ENCODE data around the gene TNFRSF4.
"Not testable (repeated sequence)": the region's sequence is repeated elsewhere in the genome, so short reads cannot be mapped to it uniquely, and the experiment has no call there.

TNFRSF4 gene

DNA sequence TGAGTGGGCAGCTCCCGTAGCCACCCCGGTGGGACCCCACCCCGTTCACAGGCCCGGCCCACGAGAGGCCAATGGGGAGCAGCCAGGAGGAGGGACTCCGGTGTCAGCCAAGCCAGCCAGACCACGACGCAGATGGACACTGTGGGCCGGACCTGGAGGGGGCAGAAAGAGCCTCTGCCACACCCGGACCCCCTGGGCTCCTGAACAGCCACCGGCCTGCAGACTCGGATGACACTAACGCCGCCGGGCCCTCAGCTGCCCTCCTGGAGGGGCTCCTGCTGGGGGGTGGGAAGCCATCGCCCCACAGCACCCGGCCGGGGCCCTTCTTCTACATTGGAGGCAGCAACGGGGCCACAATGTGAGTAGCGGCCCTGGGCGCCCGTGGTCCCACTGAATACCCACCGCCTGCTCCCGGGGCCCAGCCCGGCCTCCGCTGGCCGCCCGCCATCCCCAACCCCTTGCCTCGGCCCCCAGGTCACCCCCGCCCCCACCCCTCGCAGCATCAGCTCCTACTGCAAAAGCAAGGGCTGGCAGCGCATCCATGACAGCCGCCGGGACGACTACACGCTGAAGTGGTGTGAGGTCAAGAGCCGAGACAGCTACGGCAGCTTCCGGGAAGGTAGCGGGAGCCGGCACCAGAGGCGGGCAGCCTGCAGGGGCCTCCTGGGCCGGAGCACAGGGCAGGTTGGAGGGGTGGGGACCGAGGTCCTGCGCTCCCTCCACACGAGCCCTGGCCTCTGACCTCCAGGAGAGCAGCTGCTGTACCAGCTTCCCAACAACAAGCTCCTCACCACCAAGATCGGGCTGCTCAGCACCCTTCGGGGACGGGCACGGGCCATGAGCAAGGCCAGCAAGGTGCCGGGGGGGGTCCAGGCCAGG is 33.7 kb downstream of the TNFRSF4 start:
- DNase-seq: no peak

DNA sequence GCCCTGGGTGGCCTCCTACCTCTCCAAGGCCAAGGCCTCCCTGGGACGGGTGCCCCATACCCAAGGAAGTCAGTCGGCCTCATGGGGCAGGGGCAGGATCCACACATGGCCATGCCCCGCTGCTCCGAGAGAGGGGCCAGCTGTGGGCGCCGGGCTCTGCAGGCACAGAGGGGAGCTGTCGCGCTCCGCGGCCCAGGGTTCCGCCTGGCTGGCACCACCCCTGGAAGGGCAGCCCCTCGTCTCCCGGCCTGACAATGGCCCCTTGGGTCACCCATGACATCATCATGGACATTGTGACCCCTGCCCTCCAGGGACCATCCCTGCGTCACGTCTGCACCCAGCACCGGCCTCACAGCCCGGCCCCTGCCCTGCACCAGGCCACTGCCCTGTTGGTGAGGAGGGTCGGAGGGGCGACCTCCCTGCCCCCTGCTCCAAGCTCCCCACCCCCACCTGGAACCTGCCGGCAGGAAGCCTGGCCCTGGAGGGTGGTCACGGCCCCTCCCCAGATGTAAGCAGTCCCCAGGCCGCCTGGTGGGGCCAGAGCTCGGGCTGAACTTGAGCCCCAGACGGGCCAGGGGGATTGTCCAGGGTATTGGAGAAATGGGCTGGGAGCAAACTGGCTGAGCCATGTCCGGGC is 34.5 kb downstream of the TNFRSF4 start:
- no peak for DNase-seq

DNA sequence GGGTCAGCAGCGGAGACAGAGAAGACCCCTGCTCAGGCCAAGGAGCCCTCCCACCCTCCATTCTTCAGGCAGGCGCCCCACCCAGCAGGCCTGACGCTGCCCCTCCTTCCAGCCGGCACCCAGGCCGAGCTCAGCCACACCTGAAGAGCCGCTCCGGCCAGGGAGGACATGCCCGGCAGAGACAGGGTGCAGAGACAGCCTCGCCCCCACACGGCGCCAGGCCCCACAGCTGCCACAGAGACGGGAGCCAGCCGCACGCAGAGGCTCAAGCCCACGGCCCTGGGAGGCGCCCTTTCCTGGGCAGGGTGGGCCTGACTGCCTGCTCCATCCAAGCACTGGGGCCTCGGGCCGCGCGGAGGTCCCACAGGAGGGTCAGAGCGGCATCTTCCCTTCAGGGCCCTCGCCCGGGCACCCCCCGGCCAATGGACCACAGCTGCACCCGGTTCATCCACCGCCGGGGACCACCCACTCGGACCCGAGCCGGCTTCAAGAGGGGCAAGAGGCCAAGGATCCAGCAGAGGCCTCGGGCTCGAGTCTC is 35.1 kb downstream of the TNFRSF4 start:
- no peak for DNase-seq

DNA sequence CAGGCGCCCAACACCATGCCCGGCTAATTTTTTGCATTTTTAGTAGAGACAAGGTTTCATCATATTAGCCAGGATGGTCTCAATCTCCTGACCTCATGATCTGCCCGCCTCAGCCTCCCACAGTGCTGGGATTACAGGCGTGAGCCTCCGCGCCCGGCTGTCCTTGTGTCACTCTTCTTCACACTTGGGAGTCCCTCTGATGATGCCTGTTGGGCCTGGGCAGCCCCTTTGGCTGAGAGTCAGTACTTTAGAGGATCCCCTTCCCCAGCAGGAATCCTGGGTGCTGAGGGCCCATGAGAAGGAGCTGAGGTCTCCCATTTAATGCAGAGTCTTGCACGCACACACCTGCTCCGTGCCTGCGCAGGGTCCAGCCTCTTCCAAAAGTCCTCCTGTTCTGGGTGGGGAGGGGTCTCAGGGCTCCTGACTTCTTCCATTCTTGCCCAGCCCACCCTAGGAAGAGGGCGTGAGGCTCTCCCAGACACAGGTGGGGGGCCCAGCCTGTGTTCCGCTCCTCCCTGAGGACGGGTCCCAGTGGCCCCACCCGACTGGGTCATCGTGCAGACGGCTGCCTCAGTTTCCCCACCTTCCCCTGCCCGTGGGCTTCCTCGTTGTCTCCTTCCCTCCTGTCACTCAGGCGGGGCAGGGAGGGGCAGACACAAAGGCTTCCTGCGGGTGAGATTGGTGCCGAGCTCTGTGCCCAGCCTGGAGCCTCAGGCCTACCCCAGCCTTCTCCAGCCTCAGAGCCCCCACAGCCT is 36.3 kb downstream of the TNFRSF4 start:
- no peak for DNase-seq

DNA sequence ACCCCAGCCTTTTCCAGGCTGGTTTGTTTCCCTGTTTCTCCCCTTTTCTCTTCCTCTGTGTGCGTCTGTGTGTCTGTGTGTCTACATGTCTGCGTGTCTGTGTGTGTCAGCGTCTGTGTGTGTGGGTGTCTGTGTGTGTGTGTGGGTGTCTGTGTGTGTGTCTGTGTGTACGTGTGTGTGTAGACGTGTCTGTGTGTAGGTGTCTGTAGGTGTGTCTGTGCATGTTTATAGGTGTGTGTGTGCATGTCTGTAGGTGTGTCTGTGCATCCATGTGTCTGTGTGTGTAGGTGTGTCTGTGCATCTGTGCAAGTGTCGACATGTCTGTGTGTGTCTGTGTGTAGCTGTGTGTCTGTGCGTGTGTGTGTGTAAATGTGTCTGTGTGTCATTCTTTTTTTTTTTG is 37.0 kb downstream of the TNFRSF4 start:
- DNase-seq: no peak

DNA sequence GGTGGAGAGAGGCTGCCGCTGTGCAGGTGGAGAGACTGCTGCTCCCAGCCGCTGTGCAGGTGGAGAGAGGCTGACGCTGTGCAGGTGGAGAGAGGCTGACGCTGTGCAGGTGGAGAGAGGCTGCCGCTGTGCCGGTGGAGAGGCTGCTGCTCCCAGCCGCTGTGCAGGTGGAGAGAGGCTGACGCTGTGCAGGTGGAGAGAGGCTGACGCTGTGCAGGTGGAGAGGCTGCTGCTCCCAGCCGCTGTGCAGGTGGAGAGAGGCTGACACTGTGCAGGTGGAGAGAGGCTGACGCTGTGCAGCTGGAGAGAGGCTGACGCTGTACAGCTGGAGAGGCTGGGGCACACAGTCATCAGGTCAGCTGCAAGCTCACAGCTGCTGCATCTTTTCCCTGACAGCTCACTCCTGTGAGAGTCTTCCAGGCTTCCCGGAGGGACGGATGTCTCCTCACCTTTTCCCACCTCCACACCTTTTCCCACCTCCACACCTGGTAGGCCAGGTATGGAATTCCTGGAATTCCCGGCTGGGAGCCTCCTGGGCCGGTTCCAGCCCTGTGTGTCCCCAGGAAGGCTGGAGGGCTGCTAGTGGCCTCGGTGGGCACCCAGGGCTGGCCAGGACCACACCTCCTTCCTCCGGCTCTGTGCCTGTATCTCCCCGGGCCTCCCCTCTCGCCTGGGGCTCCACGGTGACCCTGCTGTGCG is 37.7 kb downstream of the TNFRSF4 start:
- DNase-seq: not testable (repeated sequence)

DNA sequence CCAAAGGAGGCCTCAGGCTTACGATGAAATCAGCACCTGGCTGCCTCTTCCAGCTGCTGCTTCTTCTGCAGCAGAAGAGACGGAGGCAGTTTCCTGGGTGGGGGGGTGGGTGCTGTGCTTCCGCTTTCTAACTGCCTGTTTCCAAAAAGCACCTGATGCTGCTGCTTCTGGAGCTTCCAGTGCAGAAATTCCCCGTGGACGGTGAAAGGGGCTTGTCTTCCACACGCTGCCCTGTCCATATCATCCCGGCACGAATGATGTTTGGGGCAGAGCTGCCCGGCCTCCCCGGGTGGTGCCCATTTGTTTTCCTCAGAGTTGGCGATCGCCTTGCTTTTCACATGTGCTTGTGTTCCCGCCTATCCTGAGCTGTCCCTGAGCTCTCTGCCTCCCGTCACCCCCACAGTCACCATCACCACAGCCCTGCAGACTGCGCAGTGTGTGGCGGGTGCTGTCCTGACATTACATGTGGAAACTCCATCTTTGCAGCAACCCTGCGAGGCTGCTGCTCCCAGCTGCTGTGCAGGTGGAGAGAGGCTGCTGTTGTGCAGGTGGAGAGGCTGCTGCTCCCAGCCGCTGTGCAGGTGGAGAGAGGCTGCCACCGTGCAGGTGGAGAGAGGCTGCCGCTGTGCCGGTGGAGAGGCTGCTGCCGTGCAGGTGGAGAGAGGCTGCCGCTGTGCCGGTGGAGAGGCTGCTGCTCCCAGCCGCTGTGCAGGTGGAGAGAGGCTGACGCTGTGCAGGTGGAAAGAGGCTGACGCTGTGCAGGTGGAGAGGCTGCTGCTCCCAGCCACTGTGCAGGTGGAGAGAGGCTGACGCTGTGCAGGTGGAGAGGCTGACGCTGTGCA is 38.5 kb downstream of the TNFRSF4 start:
- DNase-seq: no peak

DNA sequence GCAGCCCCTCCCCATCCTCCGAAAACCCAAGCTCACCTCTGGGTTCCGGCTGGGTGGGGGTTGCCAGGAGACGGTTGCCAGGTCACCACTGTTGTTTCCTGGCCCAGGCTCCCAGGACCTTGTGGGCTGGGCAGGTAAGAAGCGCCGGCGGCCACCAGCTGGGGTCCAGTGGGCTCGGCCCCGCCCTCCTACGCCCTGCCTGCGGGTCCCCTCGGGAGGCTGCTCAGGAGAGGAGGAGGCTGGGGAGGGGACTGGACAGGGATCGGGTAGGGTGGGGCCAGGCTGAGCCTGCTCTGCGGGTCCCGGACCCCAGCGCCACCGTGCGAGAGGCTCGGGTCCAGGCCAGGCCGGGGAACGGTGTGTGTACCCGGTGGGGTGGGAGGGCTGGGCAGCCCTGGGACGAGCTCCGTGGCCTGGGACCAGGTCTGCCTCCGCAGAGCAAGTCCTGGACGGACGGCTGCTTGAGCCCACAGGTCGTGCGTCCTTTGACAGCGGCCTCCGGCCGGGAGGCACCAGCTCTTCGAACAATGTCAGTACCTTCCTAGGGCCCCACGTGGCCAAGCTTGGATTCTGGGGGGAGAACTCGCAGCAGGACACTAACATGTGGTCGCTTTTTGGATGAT is 40.0 kb downstream of the TNFRSF4 start, which contains the start of gene TTLL10:
TSS of gene TTLL10 (plus strand) at position 88 of the 623 bp plus-strand sequence. CDS start 5,336 bp downstream, outside the sequence.
- no peak for DNase-seq

DNA sequence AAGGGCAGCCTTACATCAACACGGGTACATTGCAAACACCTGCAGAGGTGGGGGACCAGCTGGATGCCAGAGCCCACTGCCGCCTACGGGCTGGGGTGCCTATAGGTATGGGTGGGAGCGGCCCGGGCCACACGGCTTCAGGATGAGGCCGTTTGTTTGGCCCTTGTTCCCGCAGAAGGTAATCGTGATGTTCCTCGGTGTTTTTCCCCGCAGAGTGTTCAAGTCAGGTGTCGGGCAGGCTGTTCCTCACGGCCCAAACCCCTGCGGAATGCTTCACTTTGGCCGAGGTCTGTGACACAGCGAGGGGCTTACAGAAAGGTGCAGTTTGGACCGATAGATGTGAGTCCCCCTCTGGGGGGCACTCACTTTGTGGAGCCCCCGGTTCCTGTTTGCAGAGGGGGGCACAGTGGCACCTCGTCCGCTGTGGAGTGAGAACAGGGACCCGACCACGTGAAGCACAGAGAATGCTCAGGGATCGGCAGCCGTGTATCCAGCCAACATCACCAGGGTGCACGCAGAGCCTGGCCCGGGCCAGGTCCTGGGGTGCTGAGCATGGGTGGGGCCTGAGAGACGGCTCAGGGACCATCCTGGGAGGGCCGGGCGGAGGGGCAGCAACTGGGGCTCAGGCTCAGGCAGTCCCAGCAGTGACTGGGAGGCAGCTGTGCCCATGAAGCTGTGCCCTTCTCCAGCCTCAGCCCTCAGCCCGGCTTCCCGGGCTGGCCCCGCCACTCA is 40.7 kb downstream of the TNFRSF4 start:
- no peak for DNase-seq

DNA sequence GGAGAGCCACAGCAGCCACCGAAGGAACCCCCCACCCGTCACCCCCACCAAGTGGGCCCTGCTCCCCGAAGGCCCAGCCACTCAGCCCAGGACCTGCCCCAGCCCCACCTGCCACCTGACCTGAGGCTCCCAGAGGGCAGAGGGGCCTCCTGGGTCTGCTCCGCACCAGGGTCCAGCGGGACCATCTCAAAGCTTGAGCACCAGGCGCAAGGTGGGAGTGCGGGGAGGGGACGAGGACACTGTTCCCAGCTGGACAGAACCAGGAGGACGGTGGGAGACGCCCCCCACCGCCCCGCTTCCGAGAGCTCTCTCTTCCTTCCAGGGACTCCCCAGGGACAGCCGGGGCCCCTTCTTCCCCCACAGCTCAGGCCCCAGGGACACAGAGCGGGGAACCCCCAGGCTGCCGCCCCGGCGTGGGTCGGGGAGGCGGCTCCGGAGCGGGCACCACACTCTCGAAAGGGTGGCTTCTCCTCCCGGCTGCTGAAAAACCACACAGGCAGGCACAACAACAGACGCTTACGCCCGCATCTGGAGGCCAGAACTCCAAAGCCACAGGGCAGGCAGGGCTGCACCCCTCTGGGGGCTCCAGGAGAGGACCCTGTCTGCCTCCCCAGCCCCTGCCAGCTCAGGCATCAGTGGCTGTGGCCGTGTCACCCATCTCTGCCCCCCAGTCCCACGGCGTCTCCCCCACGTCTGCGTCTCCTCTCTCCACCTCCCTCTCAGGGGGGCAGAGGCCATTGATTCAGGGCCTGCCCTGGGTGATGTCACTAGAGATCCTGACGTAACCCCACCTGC is 42.2 kb downstream of the TNFRSF4 start:
- DNase-seq: no peak

DNA sequence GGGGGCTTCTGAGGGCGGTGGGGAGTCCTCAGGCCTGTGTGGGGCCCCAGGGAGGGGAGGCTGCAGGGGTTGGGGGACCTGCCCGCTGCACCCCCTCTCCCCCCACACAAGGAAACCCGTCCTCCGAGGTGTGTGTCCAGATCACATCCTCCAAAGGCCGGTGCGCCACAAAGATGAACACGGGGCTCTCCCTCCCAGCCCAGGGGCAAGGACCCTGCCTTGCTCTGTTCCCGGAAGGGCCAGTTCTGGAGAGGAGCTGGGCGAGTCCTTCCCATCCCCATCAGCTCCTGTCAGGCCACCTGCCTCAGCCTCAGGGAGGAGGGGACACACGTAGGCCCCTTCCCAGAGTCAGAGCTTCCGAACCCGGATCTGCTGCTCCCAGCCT is 42.8 kb downstream of the TNFRSF4 start:
- no peak for DNase-seq

DNA sequence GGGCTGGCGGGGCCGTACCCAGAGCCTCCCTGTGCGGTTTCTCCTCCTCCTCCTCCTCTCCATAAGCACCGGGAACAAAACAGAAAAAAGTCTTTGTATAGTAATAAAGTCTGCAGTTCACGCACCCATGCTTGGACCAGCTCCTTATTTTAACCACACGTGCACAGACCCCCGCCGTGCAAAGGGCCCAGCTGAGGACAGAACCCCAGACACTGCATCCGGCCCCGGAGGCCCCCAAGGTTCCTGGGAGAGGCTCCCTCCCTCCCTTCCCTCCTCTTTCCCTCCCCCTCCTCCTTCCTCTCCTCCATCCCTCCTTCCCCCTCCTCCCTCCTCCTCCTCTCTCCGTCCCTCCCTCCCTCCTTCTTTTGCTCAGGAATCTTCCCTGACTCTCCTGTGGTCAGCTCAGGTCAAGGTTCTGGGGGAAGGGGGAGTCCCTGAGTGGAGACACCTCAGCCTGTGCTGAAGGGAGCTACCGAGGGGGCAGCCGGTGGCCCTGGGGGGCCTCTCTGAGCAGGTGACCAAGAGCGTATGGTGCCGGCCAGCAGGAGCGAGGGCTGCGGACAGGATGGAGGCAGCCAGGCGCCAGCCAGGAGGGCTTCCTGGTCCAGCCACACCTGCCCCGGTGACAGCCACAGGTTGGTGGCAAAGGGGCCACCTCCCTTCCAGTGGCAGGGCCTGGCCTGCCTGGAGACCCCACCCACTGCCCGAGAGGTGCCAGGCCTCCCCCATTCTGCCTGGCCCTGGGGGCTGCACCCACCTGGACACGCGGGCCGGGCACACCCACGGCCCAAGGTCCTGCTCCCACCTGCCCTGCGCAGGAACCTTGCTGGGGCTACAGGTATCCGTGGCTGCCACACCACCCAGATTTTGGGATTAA is 43.5 kb downstream of the TNFRSF4 start:
- DNase-seq: no peak

DNA sequence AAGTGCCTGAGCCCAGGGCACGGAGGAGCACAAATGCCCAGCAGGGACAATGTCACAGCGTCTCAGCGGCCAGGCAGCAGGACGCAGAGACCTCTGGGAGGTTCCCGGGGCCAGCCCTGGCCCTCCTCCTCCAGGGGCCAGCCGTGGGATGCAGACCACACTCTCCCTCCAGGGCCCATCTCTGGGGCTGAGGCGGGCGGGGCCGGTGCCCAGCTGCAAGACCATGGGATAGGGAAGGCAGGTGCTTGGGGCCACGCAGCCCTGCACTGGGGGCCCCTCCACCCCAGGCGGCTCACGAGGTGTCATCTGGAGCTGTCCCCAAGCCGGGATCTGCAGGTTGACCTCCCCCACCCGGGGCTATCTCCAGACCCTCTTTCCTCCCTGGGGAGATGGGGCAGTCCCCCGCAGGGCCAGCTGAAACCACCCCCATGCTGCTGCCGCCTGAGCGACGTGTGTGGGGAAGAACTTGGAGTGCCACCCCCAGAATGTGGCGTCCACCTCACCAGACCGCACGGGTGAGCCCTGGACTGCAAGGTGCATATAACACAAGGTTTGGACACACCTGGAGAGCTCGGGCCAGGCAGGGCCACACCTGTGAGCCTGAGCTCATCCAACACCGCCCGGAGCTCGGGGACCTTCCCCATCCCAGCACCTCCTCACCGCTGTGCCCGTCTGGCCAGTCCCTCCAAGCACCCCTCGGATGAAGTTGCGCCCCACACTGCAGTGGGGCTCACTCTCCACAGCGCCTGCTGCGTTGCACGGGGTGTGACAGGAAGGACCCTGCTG is 44.3 kb downstream of the TNFRSF4 start:
- DNase-seq: no peak

DNA sequence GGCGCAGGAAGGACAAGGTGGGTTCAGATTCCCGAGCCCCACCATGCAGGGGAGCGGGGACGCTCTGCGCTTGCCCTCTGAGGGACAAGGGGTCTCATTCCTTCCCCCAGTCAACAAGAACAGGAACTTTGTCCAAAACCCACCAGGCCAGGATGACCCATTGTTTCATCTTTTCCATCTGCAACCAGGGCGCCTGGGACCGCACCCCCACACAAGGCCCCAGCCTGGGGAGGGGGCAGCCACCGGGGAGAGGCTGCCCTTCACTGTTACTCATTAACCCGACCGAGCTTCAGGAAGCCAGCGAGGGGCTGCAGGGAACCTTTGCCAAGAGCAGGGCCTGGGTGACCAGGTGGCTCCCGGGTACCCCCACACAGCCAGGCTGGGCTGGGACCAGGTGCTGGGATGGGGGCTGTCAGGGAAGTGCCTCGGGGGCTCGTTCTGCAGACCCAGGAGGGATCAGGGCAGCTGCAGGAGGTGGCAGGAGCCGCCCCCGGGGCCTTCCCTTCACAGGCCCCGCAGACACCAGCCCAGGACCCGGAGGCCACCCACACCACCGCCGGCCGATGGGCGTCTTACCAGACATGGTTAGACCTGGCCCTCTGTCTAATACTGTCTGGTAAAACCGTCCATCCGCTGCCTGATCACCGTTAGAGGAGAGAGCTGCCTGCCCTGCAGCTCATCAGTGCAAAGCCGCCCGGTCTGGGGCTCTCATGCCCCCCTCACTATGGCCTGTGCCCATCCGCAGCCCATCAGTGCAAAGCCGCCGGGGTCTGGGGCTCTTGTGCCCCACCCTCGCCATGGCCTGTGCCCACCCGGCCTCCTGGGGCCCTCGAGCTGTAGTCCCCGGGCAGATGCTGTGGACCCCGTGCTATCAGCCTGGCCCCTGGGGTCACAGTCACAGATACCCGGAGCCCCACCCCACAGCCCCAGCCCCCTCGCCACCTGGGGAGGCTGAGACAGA is 45.2 kb downstream of the TNFRSF4 start:
- DNase-seq: no peak

DNA sequence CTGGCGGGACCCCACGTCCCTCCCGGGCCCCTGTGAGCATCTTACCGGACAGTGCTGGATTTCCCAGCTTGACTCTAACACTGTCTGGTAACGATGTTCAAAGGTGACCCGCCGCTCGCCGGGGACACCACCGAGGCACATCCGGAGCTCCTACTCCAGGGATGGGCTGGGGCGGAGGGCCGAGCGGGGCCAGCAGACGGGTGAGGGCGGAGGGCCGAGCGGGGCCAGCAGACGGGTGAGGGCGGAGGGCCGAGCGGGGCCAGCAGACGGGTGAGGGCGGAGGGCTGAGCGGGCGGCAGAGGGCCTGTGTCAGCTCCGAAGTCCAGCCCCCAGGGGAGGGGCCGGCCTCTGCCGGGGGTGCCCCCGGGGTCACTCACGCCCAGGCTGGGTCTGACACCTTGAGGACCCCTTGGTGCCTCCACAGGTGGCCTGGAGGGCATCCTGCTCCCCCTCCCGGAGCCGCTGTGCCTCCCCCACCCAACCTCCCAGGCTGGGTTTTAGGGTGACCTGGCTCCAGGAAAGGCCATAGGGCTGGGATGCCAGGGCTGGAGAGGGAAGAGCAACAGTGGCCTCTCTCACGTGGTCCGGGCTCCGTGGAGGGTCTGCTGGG is 46.0 kb downstream of the TNFRSF4 start:
- DNase-seq: no peak

DNA sequence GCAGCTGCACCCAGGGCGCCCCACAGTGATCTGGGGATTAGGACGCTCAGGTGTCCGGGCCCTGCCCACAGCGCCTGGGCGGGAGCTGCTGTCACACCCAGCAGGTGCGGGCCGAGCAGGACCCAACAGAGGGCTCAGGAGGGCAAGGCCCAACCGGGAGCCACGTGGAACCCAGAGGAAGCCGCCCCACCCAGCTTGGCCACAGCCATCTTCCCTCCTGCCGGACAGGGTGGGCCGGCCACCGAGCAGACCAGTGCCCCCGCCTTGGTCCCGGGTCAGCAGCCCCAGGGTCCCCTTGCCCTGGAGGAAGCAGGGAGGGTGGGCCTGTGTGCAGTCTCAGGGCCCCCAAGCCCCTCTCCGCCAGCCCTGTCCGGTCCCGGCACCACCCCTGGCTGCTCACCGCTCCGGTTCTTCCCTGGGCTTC is 46.5 kb downstream of the TNFRSF4 start:
- DNase-seq: no peak
